Measurements from ENCODE around the gene ADARB1.

Gene ADARB1

GRCh38 chr21:45081636-45082035 lies 7.3 kb downstream of the ADARB1 start:
- FAIRE-seq: no peak
- TF ChIP-seq POLR2AphosphoS5 (IDR thresholded peaks at IDR 0.05; ENCODE audit: low read depth, low read length): no peak
- DNase-seq (ENCODE audit: insufficient read length): no peak

GRCh38 chr21:45082736-45083135 lies 8.4 kb downstream of the ADARB1 start:
- FAIRE-seq (no peak), DNase-seq (ENCODE audit: insufficient read length) (no peak)
- TF ChIP-seq POLR2A (IDR thresholded peaks at IDR 0.05; ENCODE audit: low read depth, low read length): no peak
- TF ChIP-seq POLR2AphosphoS5 (IDR thresholded peaks at IDR 0.05; ENCODE audit: low read depth, low read length): no peak
- no peak for TF ChIP-seq TAF1 (IDR thresholded peaks at IDR 0.05; ENCODE audit: borderline replicate concordance, low read depth, low read length)

- DNase-seq (ENCODE audit: insufficient read length) (no peak), FAIRE-seq (no peak)
- TF ChIP-seq POLR2AphosphoS5 (IDR thresholded peaks at IDR 0.05; ENCODE audit: low read depth, low read length): no peak
- no peak for TF ChIP-seq TAF1 (IDR thresholded peaks at IDR 0.05; ENCODE audit: borderline replicate concordance, low read depth, low read length)
- TF ChIP-seq POLR2A (IDR thresholded peaks at IDR 0.05; ENCODE audit: low read depth, low read length): no peak
These were observed 9.7 kb downstream of the ADARB1 start for GRCh38 chr21:45084121-45084520.

GRCh38 chr21:45084881-45085536 lies 10.6 kb downstream of the ADARB1 start:
- TF ChIP-seq POLR2A (IDR thresholded peaks at IDR 0.05; ENCODE audit: low read depth, low read length): no peak
- TF ChIP-seq TAF1 (IDR thresholded peaks at IDR 0.05; ENCODE audit: borderline replicate concordance, low read depth, low read length): no peak
- FAIRE-seq (no peak), DNase-seq (ENCODE audit: insufficient read length) (no peak)

- no peak for FAIRE-seq
- TF ChIP-seq TAF1 (IDR thresholded peaks at IDR 0.05; ENCODE audit: borderline replicate concordance, low read depth, low read length) (no peak), POLR2A (IDR thresholded peaks at IDR 0.05; ENCODE audit: low read depth, low read length) (no peak), POLR2AphosphoS5 (IDR thresholded peaks at IDR 0.05; ENCODE audit: low read depth, low read length) (no peak)
- DNase-seq (ENCODE audit: insufficient read length): no peak
These were observed 11.3 kb downstream of the ADARB1 start for GRCh38 chr21:45085700-45086099.

- DNase-seq (ENCODE audit: insufficient read length): no peak
- FAIRE-seq: no peak
- TF ChIP-seq POLR2A (IDR thresholded peaks at IDR 0.05; ENCODE audit: low read depth, low read length) (no peak), TAF1 (IDR thresholded peaks at IDR 0.05; ENCODE audit: borderline replicate concordance, low read depth, low read length) (no peak), POLR2AphosphoS5 (IDR thresholded peaks at IDR 0.05; ENCODE audit: low read depth, low read length) (no peak)
These were observed 12.1 kb downstream of the ADARB1 start for GRCh38 chr21:45086337-45086958.

- no peak for TF ChIP-seq POLR2AphosphoS5 (IDR thresholded peaks at IDR 0.05; ENCODE audit: low read depth, low read length)
- TF ChIP-seq POLR2A (IDR thresholded peaks at IDR 0.05; ENCODE audit: low read depth, low read length): no peak
- TF ChIP-seq TAF1 (IDR thresholded peaks at IDR 0.05; ENCODE audit: borderline replicate concordance, low read depth, low read length): no peak
- no peak for DNase-seq (ENCODE audit: insufficient read length)
- FAIRE-seq: no peak
These were observed 12.8 kb downstream of the ADARB1 start for GRCh38 chr21:45087022-45087823.

- no peak for FAIRE-seq
- no peak for DNase-seq (ENCODE audit: insufficient read length)
- TF ChIP-seq POLR2AphosphoS5 (IDR thresholded peaks at IDR 0.05; ENCODE audit: low read depth, low read length) (no peak), POLR2A (IDR thresholded peaks at IDR 0.05; ENCODE audit: low read depth, low read length) (no peak), TAF1 (IDR thresholded peaks at IDR 0.05; ENCODE audit: borderline replicate concordance, low read depth, low read length) (no peak)
These were observed 13.7 kb downstream of the ADARB1 start for GRCh38 chr21:45088116-45088515.

GRCh38 chr21:45088729-45089128 lies 14.3 kb downstream of the ADARB1 start:
- FAIRE-seq (no peak), DNase-seq (ENCODE audit: insufficient read length) (no peak)
- TF ChIP-seq POLR2A (IDR thresholded peaks at IDR 0.05; ENCODE audit: low read depth, low read length) (no peak), POLR2AphosphoS5 (IDR thresholded peaks at IDR 0.05; ENCODE audit: low read depth, low read length) (no peak), TAF1 (IDR thresholded peaks at IDR 0.05; ENCODE audit: borderline replicate concordance, low read depth, low read length) (no peak)

GRCh38 chr21:45089964-45090363 lies 15.6 kb downstream of the ADARB1 start:
- FAIRE-seq: no peak

GRCh38 chr21:45090966-45091365 lies 16.6 kb downstream of the ADARB1 start:
- DNase-seq (ENCODE audit: insufficient read length): no peak
- FAIRE-seq: no peak
- no peak for TF ChIP-seq POLR2A (IDR thresholded peaks at IDR 0.05; ENCODE audit: low read depth, low read length)
- no peak for TF ChIP-seq TAF1 (IDR thresholded peaks at IDR 0.05; ENCODE audit: borderline replicate concordance, low read depth, low read length)
- no peak for TF ChIP-seq POLR2AphosphoS5 (IDR thresholded peaks at IDR 0.05; ENCODE audit: low read depth, low read length)

More at GRCh38 chr21:45089964-45090363, 15.6 kb downstream of the ADARB1 start:
- DNase-seq (ENCODE audit: insufficient read length): no peak
- TF ChIP-seq POLR2AphosphoS5 (IDR thresholded peaks at IDR 0.05; ENCODE audit: low read depth, low read length): no peak

Data from GM12892 (cell line).